Prostate gland (tissue), 2 donors: Measurements from ENCODE around the gene PRKRIP1.

Experiments
- POLR2A ChIP-seq: fragments of 450-650 bp; IDR thresholded peaks from one replicate; pipeline ENCODE4 v1.6.1; 2016; ENCODE audit warnings: antibody characterized with exemption, mild to moderate bottlenecking
- TF ChIP-seq, protein P1 (sequence below), 4 experiments: fragments of 200-600 bp in 2 of 4; fragments of 450-650 bp in 2 of 4; sonication (generic) in 2 of 4; IDR thresholded peaks; 1 replicate in 3 of 4; 2 replicates in 1 of 4; pipeline ENCODE4 v1.5.1; 2016 to 2019; ENCODE audit warnings: antibody characterized with exemption in 4 of 4, mild to moderate bottlenecking in 2 of 4, moderate library complexity in 2 of 4

DNA sequence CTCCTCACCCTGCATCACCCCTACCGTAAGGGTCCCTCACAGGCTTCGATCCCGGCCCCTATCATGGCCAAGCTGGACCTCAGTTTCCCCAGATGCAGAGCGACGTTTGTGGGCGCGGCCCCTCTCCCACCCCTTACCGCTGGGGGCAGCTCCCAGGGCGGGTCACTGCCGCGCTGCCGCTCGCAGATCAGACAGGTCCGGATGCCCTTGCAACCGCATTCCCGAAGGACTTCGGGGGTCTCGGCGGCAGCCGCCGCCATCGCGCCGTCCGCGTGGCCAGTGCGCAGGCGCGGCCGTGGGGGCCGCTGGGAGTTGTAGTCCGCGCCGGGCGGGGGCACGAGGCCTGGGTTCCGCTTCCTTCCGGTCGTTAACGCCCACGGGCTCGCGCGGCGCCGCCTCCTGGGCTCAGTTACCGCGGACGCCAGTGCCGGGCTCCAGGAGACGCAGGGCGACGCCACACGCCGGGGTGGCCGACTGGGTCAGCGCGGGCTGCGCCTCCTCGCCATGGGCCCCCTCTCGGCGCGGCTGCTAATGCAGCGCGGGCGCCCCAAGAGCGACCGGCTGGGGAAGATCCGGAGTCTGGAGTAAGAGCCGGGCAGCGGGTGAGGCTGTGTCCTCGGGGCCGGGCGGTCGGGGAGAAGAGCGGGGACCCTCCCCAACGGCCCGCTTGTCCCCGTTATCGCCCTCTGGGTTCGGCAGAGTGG lies 68.6 kb downstream of the PRKRIP1 start, which contains the start of the genes ALKBH4 and LRWD1:
- TF ChIP-seq, protein P1, sequence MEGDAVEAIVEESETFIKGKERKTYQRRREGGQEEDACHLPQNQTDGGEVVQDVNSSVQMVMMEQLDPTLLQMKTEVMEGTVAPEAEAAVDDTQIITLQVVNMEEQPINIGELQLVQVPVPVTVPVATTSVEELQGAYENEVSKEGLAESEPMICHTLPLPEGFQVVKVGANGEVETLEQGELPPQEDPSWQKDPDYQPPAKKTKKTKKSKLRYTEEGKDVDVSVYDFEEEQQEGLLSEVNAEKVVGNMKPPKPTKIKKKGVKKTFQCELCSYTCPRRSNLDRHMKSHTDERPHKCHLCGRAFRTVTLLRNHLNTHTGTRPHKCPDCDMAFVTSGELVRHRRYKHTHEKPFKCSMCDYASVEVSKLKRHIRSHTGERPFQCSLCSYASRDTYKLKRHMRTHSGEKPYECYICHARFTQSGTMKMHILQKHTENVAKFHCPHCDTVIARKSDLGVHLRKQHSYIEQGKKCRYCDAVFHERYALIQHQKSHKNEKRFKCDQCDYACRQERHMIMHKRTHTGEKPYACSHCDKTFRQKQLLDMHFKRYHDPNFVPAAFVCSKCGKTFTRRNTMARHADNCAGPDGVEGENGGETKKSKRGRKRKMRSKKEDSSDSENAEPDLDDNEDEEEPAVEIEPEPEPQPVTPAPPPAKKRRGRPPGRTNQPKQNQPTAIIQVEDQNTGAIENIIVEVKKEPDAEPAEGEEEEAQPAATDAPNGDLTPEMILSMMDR (IDR thresholded peaks at IDR 0.05): peak in 3 of 4 experiments; percentile 30 to 59 (median 54)
- peak; percentile 50 for TF ChIP-seq POLR2A
